HepG2 (cell line): ENCODE data around the gene ECE2. TPM values are rescaled to one million over a fixed set of nuclear protein-coding genes. Genes with fewer than 3 reads are reported as not detected.
A peak's percentile ranks its signal among the peaks of the same experiment; 100 is the strongest.

Source experiments
- DMTF1 ChIP-seq: sonication (generic); formaldehyde crosslinking; IDR thresholded peaks from 2 replicates; pipeline ENCODE4 v1.4.0; 2020; ENCODE audit warnings: mild to moderate bottlenecking, missing genetic modification reagents
- HOXA5 ChIP-seq: sonication (generic); formaldehyde crosslinking; IDR thresholded peaks from 2 replicates; pipeline ENCODE4 v1.4.0; 2020; ENCODE audit warnings: missing genetic modification reagents
- IRF1 ChIP-seq: sonication (generic); formaldehyde crosslinking; IDR thresholded peaks from 2 replicates; pipeline ENCODE4 v1.4.0; 2020; ENCODE audit warnings: low read depth, mild to moderate bottlenecking, missing genetic modification reagents
- KDM3A ChIP-seq: IDR thresholded peaks from 2 replicates; pipeline ENCODE4 v1.6.1; 2018; ENCODE audit warnings: low read depth, missing compliant biosample characterization
- KDM4B ChIP-seq: sonication (generic); formaldehyde crosslinking; IDR thresholded peaks from 2 replicates; pipeline ENCODE4 v1.4.0; 2020; ENCODE audit warnings: missing genetic modification reagents
- MTF1 ChIP-seq: sonication (generic); formaldehyde crosslinking; IDR thresholded peaks from 2 replicates; pipeline ENCODE4 v1.5.0; 2020; ENCODE audit warnings: missing genetic modification reagents
- RFX1 ChIP-seq: fragments of 450-650 bp; IDR thresholded peaks from 2 replicates; pipeline ENCODE4 v1.6.1; 2017
- RNF2 ChIP-seq: fragments of 450-650 bp; conservative IDR thresholded peaks from 2 replicates; pipeline ENCODE4 v1.6.1; 2016; ENCODE audit warnings: low read depth
- ZBTB40 ChIP-seq, 2 experiments: fragments of 450-650 bp in 1 of 2; sonication (generic) in 1 of 2; formaldehyde crosslinking in 1 of 2; IDR thresholded peaks; 2 replicates each; pipeline versions ENCODE4 v1.6.1 to v1.8.0; 2016 to 2022; ENCODE audit warnings: antibody characterized with exemption in 1 of 2, mild to moderate bottlenecking in 1 of 2, missing genetic modification reagents in 1 of 2
- ZNF276 ChIP-seq: sonication (generic); formaldehyde crosslinking; IDR thresholded peaks from 2 replicates; pipeline ENCODE4 v1.4.0; 2020; ENCODE audit warnings: mild to moderate bottlenecking, low read depth, missing genetic modification reagents
- ZNF335 ChIP-seq: sonication (generic); formaldehyde crosslinking; IDR thresholded peaks from 2 replicates; pipeline ENCODE4 v1.4.0; 2020; ENCODE audit warnings: missing genetic modification reagents
- ZNF674 ChIP-seq: sonication (generic); formaldehyde crosslinking; IDR thresholded peaks from 2 replicates; pipeline ENCODE4 v1.5.0; 2020; ENCODE audit warnings: low read depth, mild to moderate bottlenecking, missing genetic modification reagents
- ZNF75D ChIP-seq: sonication (generic); formaldehyde crosslinking; IDR thresholded peaks from 2 replicates; pipeline ENCODE4 v1.8.1; 2023; ENCODE audit warnings: missing genetic modification reagents, mild to moderate bottlenecking, borderline replicate concordance
- polyA plus RNA-seq, 8 experiments: library from polyadenylated mRNA; depleted of rRNA in 3 of 8; stranded (reverse) in 7 of 8; unstranded in 1 of 8; fragments of >200 nt; fragmentation: Illumina TruSeq in 4 of 8; extraction: Trizol in 4 of 8; gene quantifications; 2 replicates each; pipeline versions ENCODE4 v1.2.1 to v1.2.3, GENCODE V29; 2011 to 2016; ENCODE audit warnings: low read depth in 4 of 8, missing spikeins in 1 of 8, mixed read lengths in 1 of 8; ENCODE audit not compliant: insufficient read depth in 1 of 8
- total RNA-seq, 5 experiments: library from RNA; depleted of rRNA; stranded (reverse); fragments of >200 nt; fragmentation: Illumina TruSeq; extraction: Trizol; gene quantifications; 2 replicates each; pipeline ENCODE4 v1.2.3, GENCODE V29; 2016; ENCODE audit warnings: low read depth in 1 of 5

ECE2 gene
- total and polyA plus RNA-seq, 2 of the 13 experiments (the other 11 are each of a cell fraction or from before 2014, with no cell fraction given): not detected

GRCh38 chr3:184248454-184249411 lies 27.1 kb upstream of the ECE2 start, which contains the start of gene ALG3 (continued):
- TF ChIP-seq ZNF335 (CRISPR knock-in tag) (peak; percentile 37), RNF2 (no peak), ZNF674 (CRISPR knock-in tag) (0 out of 2 replicates have a peak, but pooled peaks have one; percentile 86), ZNF75D (CRISPR knock-in tag) (no peak), KDM4B (peak; percentile 67), HOXA5 (CRISPR knock-in tag) (peak; percentile 75), ZNF276 (CRISPR knock-in tag) (no peak), DMTF1 (0 out of 2 replicates have a peak, but pooled peaks have one; percentile 29), RFX1 (no peak), ZBTB40 (IDR thresholded peaks at IDR 0.05) (peak; percentile 56; the same call in 1 of the 2 replicates), ZBTB40 (CRISPR knock-in tag; IDR thresholded peaks at IDR 0.05) (peak; percentile 87), KDM3A (CRISPR knock-in tag) (peak; percentile 43; the same call in 1 of the 2 replicates), IRF1 (CRISPR knock-in tag) (no peak), MTF1 (CRISPR knock-in tag) (no peak)
